ENCODE data around the gene TTLL6. TPM values are rescaled to one million over a fixed set of nuclear protein-coding genes. Genes with fewer than 3 reads are reported as not detected.
"Not testable (repeated sequence)": the region's sequence is repeated elsewhere in the genome, so short reads cannot be mapped to it uniquely, and the experiment has no call there.

Gene TTLL6
- total RNA-seq, 1 experiment from 2014 or later: 0.20 TPM

GRCh38 chr17:48815311-48815710 is 1.7 kb downstream of the TTLL6 start:
- no peak for DNase-seq (ENCODE audit: low read depth)

- peak; percentile 57 for DNase-seq (ENCODE audit: low read depth)
Measured at GRCh38 chr17:48814504-48814903, 2.5 kb downstream of the TTLL6 start.

DNA sequence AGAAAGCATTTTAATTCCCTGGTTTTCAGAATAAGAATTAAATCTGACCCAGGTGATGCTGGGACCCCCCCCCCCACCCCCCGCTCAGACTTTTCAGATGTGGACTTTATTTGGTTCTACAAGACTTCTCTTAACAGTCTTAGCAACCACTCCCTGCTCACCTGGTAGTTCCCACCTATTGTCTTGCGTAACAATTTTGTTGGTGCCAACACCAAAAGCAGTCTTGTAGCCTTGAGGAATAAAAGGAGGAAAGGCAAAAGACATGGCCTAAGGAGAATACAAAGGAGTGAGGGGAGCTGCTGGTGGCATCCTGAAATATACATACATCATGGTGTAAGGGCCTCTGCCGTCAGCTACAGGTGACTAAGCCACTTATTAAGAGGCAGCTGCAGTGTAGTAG is 5.0 kb downstream of the TTLL6 start:
- DNase-seq (ENCODE audit: low read depth): no peak

DNA sequence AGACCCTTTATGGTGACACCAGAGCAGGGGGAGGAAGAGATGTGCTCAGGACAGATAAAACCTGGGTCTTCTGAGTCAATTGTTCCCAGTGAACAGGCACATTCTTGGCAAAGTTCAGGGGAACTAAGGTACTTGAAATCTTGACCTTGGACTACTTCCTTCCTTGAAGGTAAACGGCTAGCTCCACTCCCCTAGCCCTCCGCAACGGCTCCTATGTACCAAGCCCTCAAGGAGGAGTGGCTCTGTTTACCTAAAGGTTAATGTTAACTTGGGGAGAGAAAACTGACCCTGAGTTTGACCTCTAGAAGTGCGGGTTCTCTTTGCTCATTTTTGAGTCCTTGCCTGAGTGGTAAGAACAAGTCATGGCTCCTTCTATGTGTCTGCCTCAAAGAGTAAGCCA is 7.8 kb downstream of the TTLL6 start:
- DNase-seq (ENCODE audit: low read depth): no peak

DNA sequence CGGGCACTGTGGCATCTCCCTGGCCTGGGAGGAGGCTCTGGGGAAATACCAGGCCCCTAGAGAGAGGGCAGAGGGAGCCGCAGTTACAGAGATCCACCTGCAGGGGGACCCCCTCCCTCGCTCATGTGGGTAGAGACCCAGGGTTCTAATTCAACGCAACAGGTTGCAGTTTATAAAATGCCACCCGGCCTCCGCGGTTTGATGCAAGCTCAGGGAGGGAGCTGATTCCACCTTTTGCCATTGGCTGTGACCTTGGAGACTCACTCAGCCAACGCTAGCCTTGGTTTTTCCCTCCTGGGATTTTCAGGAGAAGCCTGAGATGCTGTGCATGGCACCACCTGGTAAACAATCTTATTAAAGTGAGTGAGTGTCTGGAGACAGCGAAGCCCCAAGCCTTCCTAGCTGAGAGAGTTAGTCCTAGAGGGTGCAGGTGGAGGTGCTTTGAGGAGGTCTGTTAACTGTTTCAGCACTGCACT is 12.1 kb downstream of the TTLL6 start:
- peak; percentile 53 for DNase-seq (ENCODE audit: low read depth)

DNA sequence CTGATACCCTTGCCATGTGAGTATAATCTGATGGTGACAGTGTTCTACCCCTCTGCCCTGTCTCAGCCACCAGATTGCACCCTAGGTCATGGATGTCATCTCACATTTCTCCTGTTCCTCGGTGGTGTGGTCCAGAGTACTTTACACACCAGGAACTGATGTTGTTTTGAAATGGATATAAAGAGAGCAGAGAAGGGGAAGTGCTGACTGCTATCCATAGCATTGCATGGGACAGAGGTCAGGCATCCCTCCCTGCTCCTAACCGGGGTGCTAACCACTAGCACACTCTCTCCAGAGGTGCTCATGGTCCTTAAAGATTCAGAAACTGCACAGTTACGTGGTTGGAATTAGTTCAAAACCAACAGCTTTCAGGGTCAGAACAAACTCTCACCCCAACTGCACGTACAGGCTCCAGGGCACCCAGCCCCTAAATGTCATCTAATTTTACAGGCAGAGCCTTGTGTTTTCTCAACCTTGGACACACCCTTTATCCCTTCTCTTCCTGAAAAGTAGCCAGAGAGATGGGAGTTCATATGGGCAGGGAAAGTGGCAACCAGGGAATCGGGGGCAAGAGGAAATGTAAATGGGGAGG is 16.3 kb downstream of the TTLL6 start:
- no peak for DNase-seq (ENCODE audit: low read depth)

DNA sequence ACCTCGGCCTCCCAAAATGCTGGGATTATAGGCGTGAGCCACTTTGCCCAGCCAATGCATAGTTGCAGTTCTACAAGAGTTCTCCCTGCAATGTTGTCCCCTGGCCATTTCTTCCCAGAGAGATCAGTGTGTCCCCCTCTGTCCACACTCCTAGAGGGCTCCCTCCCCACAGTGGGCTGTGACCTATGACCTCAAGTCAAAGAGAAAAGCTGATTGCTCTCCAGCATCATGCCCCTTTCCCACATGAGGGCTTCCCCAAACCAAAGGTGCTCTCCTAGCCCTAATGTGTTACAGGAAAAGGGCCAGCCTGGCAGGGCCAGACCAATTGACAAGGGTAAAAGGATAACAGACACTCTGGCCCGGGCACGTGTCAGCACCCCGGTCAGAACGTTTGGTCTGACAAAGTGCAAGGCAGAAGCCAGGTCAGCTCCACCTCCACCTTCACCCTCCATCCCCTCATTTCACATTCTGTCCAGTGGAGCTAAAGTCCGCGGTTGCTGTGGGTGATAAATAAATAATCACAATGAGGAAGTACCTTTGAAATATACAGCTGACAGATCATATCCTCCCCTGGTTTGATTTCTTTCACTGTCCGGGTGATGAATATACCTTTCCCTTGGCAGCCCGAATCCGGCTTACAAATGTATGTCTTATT is 17.8 kb downstream of the TTLL6 start:
- DNase-seq (ENCODE audit: low read depth): peak; percentile 26

- not testable (repeated sequence) for DNase-seq (ENCODE audit: low read depth)
Measured at GRCh38 chr17:48796163-48796522, 20.9 kb downstream of the TTLL6 start.

DNA sequence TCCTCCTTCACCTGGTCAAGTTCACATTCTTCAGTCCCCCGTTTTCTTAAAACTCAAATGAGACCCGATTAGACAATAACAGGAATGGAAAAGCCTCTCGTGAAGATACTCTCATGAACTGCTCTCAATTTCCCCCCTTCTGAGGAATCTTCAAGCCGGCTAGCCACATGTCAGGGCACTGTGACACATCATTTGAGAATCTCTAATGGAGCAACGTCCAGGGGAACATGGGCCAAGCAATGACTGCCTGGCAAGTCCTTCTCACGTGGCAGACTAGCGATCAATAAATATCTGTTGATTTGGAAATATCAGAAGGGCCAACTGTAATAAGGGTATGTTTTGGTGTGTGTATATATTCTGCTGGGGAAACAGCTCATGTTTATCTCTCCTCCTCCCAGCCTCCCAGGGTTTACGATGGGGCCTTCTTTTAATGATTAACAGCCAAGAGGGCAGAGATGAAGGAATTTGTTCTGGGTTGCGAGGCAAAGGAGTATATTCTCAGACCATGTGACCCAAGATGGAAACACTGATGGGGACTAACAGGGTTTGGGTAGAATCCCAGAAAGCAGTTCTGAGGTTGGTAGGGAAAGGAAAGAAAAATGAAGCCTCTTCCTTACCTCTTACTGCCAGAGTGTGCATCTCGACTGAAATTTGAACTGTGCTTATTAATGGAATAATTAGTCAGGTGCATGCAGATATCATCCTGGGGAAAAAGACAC is 21.4 kb downstream of the TTLL6 start:
- peak; percentile 82 for DNase-seq (ENCODE audit: low read depth)

- DNase-seq (ENCODE audit: low read depth): peak; percentile 38
Measured at GRCh38 chr17:48792033-48792798, 24.8 kb downstream of the TTLL6 start.

DNA sequence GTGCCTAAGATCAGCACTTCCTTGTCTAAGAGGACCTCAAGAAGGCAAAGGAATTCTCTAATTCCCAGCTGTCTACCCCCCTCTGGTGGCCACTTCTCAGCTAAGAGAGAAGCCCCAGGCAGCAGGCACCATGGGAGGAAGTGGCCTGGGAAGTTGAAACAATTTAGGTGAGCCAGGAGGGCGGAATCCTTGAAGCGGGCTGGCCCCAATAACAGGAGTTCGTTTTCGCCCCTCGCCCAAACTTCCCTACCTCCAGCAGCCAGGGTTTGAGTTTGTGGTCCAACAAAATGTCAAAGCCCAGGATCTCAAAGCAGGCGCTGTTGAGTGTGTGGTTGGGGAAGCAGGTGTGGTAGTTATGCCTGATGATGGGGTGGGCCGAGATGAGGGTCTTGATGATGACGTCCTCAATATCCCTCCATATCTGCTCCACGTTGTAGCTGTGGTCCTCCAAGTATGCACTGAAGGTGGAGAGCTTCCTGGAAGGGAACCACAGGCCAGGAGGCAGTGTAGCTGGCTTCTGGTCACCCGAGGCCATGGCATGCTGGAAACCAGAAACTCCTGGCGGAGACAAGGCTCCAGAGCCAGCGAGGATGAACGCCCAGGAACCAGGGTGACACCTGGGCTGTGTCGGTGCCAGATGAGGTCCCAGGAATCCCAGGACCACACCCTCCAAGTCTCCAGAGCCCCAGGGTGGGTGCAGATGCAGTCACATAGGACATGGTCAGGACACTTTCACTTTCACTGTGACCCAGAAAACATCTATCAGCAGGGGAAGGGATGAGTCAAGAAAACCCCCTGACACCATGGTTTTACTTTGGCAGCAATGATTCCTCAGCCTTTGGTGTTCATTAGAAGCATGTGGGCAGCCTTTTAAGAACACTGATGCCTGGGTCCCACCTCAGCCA is 25.6 kb downstream of the TTLL6 start:
- peak; percentile 92 for DNase-seq (ENCODE audit: low read depth)

GRCh38 chr17:48790607-48791127 is 26.4 kb downstream of the TTLL6 start:
- no peak for DNase-seq (ENCODE audit: low read depth)

- DNase-seq (ENCODE audit: low read depth): no peak
Measured at GRCh38 chr17:48787828-48788227, 29.2 kb downstream of the TTLL6 start.

- no peak for DNase-seq (ENCODE audit: low read depth)
Measured at GRCh38 chr17:48779421-48779820, 37.6 kb downstream of the TTLL6 start.

- no peak for DNase-seq (ENCODE audit: low read depth)
Measured at GRCh38 chr17:48776602-48777001, 40.4 kb downstream of the TTLL6 start.

- no peak for DNase-seq (ENCODE audit: low read depth)
Measured at GRCh38 chr17:48773245-48773644, 43.8 kb downstream of the TTLL6 start.

DNA sequence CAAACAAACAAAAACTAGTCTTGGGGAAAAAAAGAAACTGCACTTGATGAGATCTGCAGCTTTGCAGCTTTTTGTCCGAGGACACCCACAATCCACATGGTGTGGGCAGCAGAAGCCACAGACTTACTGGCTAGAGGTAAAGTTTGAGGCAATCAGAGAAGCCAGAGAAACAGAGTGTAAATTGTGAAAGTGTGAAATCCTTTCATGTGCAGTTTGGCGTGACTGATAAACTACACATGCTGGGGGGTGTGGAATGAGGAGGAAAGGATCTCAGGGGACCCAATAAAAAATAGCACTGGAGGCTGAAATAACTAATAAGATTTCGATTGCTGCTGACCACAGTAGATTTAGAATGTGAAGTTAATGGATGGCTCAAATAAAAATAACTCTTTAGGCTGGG is 46.1 kb downstream of the TTLL6 start:
- no peak for DNase-seq (ENCODE audit: low read depth)

GRCh38 chr17:48769009-48769675 is 47.9 kb downstream of the TTLL6 start:
- DNase-seq (ENCODE audit: low read depth): no peak

DNA sequence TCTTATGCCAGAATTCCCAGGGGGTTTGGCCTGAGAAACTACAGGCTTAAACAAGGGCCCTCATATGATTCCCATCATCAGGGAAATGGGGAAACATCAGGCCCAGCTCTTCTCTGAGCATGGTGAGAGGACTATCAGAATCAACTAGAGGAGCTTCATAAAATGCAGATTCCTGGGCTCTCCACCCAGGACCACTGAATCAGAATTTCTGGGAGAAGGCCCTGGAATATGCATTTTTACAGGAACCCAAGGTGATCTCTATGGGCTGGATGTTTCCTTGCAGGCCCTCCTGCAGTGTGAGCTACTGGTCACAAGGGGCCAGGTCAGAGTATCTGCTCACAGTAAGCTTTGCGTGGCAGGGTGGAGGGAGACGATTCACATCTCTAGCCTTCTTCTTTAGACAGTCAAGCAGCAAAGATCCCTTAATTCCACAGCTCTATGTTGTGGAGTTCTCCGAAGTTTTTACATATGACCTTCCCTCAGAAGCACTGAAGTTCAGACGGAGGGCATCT is 49.7 kb downstream of the TTLL6 start:
- peak; percentile 29 for DNase-seq (ENCODE audit: low read depth)

- no peak for DNase-seq (ENCODE audit: low read depth)
Measured at GRCh38 chr17:48761114-48761513, 55.9 kb downstream of the TTLL6 start.
